G401 (cell line): ENCODE results near the gene GYS2. TPM values are rescaled to one million over a fixed set of nuclear protein-coding genes. Genes with fewer than 3 reads are reported as not detected.

Source experiments
- DNase-seq: peaks from one replicate; pipeline ENCODE4 v3.0.0-alpha.2; 2015; ENCODE audit warnings: low spot score
- in situ Hi-C: cut with HindIII; loops from 2 replicates; pipeline ENCODE4 v1.10.0; 2016; ENCODE audit warnings: low sequenced_read_pairs, mixed read lengths
- total RNA-seq: library from RNA; depleted of rRNA; stranded (reverse); fragments of >200 nt; shearing (Covaris generic); gene quantifications from 2 replicates; pipeline ENCODE4 v1.2.3, GENCODE V29; 2014

Gene GYS2
- total RNA-seq, 1 experiment from 2014 or later = not detected

DNA sequence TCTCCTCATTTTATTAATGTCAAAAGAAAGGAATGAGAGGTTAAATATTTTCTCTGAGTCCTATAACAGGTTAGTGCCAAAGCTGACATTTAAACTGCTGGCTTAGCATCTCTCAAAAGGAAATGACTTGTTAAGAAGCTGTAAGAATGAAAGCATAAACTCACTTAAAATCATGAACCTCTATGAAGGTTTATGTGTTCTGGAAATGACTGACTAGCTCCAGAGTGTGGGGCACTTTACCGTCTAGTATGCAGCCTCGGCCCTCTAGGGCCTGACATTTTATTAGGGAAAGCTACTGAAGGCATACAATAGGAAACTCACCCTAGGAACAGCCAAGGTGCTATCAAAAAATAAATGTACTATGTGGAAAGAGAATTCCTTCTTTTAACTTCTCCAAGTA is 43.5 kb downstream of the GYS2 start:
- DNase-seq = no peak
- in situ Hi-C loops = no loop called here

DNA sequence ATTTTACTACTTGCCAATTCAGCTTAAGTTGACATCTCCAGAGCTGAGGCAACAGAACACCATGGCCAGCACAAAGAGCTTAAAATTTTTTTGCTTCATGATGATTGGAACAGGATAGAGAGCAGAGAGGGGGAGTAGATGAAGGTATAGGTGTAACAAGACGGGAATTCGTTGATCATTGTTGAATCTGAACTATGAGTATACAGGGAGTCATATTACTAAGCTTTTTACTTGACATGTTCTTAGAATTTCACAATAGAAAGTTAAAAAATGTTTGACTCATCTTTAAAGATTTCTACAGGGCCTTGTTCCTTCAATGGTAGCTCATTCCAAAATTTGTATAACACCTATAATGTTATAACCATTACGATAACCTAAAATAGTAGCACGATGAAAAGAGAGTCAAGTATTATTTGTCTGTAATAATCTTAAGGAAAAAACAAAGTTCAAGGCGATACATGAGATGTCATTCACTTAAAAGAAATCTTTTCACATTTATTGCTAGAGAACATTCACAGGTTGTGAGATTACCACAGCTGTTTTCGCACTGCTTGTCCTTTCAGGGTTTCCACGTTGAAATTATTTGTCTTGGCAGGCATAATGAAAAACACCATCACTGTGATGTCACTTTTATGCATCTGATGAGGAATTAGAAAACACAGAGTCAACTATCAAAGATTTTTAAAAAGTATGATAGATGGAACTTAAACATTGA is 44.6 kb downstream of the GYS2 start:
- in situ Hi-C loops = no loop called here
- DNase-seq = no peak

DNA sequence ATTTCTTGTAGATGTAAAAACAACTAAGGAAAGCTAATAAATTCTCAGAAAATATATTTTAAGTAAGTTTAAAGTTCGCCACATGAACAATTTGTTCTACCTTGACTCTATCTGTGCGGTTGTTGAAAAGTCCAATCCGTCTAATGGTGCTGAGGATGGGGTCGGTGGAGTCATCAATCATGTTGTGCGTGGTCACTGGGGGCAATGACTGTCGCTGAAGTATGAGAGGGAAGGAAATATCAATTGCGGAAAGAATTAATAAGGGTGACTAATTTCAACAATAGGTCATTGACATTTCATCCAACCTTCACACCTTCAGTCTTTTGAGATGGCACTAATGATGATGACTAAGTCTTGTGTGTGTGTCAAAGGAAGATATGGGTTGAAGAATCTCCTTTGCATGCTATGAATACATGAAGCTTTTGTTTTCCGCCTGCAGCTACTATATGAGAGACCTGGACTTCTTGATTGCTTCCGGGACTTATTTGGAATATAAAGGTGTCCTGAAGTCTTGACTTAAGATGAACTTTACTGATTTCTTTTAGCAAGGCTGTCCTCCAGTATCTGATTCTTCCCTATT is 46.5 kb downstream of the GYS2 start:
- DNase-seq = no peak
- in situ Hi-C loops = no loop called here

DNA sequence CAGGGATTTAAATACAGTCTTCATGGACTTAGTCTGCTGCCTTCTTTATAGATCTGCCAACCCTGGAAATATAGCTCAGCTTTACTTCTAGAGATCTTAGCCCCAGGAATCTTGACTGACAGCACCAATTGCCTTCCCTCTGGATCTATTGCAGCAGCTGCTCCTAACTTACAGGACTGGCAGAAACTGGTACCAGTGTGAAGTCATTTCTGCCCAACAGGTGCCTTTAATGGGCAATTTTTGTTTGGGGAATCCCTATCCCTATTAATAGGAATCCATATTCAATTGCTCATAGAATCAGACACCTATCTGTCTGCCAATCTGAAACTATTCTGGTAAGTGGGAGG is 51.3 kb downstream of the GYS2 start:
- in situ Hi-C loops = no loop called here
- DNase-seq = no peak

DNA sequence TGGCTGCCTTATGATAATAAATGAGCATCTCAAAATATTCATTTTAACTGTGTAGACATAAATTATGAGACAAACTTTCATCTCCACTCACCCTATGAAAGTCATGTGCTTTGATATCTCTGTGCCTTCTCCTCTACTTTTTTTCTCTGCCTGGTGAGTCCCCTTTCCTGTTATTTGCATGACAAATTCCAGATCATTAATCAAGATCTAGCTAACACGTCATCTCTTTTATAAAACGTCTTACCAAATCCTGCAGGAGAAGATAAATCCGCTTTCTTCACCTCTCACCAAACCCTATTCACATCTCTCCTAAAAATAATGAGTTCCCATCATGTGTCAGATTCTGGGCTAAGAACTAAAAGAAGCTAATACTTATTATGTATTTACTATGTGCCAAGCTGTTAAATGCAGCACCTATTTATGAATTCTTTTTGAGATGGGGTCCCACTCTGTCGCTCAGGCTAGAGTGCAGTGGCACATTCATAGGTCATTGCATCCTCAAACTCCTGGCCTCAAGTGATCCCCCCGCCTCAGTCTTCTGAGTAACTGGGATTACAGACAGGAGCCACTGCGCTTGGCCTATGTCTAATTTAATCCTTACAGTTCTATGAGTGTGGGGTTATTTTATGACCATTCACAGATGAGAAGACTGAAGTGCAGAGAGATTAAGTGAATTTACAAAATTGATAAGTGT is 51.9 kb downstream of the GYS2 start:
- no peak for DNase-seq
- in situ Hi-C loops = no loop called here

DNA sequence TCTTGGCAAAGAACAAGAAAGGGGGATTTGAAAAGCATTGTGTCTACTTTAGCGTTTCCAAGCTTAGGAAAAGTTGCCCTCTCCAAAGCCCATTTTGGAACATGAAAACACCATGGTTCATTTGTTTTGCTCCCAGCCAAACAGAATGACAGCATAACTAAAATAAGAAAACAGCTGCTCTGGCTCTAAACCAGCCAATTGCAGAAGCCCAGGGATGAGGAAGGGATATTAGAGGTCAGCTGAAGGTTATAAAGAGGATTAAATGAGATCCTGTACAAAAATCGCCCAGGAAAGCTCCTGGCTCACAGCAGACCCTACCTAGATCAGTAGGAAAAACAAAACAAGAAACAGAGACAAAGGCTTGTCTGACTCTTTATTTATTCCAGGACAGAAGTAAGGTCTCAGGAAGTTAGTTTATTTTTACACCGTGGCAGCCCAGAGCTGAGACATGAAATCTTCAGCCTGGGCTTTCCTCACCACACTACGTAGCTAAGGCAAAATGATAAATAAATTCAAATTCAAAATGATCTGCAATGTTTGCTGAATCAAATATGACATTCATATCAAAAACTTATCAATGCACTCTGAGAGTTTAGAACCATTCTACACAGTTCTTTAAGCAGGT is 52.7 kb downstream of the GYS2 start:
- no peak for DNase-seq
- in situ Hi-C loops = no loop called here

DNA sequence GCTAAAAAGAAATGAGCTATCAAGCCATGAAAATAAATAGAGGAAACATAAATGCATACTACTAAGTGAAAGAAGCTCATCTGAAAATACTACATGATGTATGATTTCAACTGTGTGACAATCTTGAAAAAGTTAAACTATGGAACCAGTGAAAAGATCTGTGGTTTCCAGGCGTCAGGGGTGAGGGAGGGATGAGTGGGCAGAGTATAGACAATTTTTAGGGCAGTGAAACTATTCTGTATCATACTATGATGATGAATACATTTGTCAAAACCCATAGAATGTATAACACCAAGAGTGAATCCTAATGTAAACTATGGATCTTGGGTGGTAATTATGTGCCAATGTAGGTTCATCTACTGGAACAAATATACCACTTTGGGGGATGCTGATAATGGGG is 57.2 kb downstream of the GYS2 start:
- DNase-seq = no peak
- in situ Hi-C loops = no loop called here

DNA sequence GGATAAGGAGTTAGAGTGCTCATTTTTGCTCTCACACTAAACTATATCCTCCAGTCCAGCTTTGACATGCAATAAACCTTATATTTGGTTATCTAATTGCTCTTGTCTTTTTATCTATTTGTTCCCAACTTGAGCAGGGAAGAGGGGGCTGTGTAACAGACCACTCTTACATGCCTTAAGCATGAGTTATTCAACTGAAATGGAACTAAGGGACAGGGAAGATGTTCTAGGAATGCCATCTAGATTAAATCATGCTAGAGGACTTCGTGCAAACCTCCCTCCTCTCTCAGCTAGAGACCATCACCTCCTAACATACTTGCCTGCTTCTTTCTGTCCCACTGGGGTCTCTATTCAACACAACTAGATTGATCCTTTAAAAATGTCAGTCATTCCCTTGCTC is 57.9 kb downstream of the GYS2 start:
- DNase-seq = no peak
- in situ Hi-C loops = no loop called here

DNA sequence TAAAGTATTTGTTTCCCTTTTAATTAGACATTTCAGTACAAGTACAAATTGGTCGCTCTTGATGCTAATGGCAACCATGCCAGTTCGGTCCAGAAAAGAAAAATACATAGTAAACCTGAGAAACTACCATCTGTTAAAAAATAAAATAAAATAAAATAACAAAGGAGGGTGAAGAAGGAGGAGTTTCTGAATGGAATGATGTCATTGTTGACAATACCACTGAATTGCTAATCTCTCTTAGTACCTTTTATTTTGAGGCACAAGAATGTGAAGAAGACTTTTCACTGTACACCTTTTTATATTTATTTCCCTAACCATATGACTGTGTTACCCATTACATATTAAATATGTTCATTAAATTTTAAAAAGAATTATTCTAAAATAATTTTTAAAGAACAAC is 59.1 kb downstream of the GYS2 start:
- in situ Hi-C loops = no loop called here
- no peak for DNase-seq

DNA sequence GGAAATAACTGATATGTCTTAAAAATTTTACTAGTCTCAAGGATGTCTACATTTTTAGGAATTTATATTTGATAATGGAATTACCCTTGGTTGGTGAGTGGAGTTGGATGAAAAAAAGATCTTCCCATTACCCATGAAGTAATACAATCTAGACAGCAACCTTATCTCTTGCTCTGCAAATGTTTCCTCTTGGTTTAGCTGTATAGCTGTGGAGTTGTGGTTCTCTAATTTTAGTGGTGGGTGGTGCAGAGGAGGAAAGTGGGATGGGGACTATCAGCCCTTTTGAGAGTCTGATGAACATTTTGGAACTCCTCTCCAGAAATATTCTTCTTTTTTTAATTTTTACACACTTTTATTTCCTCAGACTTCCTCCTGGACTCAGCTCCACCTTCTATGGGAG is 61.5 kb downstream of the GYS2 start:
- DNase-seq = no peak
- in situ Hi-C loops = no loop called here

DNA sequence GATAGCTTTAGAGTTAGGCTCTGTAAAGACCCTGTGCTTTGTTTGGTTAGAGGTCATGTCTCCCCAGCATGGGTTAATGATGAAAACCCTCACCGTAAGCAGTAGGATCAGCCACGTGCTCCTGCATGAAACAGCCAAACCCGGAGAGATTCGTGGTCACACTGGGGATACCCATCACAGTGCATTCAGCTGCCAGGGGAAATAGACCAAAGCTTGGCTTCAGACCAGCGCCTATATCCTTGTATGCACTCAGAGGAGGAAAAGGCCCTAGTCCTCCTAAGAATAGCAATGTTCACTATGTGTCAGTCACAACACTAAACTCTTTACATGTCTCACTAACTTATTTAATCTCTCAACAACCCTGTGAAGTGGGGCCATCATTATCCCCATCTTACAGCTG is 62.2 kb downstream of the GYS2 start:
- no peak for DNase-seq

DNA sequence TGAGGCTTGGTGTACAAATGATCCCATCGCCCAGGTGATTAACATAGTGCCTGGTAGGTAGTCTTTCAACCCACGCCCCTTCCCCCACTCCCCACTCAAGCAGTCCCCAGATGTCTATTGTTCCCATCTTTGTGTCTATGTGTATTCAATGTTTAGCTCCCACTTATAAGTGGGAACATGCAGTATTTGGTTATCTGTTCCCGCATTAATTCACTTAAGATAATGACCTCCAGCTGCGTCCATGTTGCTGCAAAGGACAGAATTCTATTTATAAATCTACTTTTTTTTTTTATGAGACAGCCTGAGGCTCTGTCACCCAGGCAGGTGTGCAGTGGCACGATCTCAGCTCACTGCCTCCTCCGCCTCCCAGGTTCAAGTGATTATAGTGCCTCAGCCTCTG is 62.9 kb downstream of the GYS2 start:
- DNase-seq = no peak
- in situ Hi-C loops = no loop called here

More for the DNA sequence above, 62.2 kb downstream of the GYS2 start:
- in situ Hi-C loops = no loop called here

DNA sequence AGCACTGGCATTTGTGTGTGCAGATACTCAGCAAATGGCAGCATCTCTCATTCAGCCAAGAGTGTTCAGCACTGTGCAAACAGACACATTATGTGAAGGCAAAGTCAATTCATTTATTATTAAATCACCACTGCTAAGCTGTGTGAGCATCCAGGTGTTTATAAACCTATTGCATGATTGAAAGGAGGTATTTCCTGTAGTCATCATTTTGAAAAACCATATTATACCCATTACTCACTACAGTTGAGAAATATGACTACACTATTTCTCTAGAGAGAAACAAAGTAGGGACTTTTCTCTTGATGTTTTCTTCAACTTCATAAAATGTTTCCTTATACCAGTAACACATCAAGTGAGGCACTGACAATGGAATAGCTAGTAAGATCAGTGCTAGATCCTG is 64.8 kb downstream of the GYS2 start:
- in situ Hi-C loops = no loop called here
- no peak for DNase-seq

DNA sequence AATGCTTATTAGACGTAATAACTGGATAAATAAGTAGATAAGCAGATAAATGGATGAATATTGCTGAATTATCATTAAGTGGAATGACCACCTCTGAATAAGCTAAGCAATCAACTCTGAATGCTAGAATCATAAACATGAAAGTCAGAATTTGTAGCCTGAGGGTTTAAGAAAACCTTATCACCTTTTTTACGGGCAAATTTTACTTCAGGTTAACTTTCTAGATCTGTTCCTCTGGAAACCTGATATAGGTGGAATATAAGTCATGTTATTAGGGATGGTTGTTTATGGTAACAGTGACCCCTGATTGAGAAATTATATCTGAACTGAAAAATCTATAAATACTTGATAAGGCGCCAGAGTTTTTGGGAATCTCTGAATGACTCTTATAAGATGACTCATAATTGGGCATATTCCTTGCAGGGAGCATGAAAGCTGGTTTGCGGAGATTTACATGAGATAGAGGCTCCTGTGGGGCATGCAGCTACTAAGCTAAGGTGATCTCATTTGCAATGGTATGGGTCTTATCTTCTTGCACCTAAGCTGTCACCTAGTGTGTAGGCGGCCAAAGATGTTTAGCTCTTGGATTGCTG is 66.5 kb downstream of the GYS2 start:
- in situ Hi-C loops = no loop called here
- DNase-seq = no peak

DNA sequence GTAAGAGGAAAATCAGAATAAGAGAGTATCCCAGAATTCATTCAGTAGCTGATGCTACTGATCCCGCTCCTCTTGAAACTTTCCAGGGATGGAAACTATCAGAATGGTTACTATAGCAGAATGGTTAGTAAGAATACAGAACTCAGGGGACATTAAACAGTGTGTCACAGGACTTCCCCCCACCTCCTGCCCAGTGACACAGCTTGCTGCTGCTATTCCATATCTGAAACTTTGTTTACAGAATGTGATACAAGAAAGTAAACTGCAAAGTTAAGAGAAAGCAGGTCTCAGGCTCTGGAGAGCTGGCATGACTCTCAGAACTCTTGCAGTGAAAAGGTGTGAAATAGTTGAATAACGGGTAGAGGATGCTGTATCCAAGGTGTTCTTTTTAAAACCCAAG is 75.2 kb downstream of the GYS2 start:
- no peak for DNase-seq
- in situ Hi-C loops = no loop called here

DNA sequence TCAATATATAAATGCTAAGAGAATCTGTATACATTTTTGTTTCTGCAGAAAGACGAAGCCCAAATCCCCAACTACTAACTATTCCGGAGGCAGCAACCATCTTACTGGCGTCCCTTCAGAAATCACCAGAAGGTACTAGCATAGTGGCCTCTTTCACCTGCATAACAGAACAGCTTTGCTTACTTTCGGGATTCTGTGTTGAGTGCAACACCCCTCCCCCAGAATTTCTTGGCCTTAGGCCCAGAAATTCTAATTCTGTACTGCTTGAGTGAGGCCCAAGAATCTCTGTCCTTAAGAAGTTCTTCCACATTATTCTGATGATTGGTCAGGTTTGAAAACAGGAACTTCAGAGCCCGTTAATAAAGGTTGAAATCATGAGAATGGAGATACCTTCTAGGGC is 75.7 kb downstream of the GYS2 start:
- in situ Hi-C loops = no loop called here
- DNase-seq = no peak

DNA sequence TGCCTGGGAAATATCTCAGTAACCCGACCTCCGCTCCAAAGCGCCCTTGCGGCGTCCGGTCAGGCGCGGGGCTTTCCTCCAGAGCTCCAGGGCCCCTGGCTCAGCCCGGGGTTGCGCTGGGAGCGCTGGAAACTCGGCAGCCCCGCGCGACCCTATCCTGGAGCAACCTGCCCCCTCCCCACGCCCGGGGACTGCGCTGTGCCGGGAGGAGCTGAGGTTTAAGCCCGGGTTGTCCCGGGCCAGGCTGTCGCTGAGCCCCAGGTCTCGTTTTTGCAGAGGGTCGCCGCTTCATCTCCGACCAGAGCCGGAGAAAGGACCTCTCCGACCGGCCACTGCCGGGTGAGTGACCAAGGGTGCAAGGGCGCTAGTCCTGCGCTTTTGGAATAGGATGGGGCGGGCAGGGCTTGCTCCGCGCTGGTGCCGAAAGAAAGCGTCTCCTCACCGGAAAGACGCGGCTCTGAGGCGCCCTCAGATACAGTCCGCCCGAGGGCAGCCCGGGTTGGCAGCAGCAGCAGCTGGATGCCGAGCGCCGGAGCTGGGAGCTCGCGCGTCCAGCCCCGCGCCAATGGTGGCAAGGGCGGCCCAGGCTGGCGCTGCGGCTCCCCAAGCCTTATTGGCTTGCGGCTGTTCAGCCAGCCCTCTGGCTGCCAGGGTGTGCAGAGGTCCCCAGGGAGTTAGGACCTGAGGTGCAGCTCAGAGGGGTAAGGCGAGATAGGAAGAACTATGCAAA is 77.0 kb downstream of the GYS2 start:
- peak; percentile 15 for DNase-seq
- in situ Hi-C loops = no loop called here

DNA sequence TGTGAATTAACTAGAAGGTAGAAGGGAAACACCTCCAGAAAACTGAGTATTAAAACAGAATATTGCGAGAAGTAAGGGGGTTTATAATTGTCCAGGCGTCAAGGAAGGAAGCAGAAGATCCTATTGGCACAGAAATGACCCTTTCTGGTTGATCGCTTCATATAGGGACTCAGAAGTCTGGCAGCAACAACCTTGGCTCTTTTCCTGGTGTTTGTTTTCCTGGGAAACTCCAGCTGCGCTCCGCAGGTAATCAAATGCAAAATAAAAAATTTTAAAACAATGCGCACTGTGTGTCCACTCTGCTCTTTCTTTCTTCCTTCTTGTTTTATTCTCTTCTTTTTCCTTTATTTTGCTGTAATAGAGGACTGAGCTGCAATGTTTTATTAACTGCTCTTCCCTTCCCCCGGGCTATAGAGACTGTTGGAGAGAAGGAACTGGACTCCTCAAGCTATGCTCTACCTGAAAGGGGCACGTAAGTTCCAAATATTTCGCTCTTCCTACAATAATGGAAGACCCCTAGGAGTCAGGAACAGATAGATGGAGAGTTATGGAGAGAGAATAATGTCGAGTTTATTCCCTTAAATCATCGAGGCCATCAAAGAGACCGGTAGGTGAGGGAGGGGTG is 77.8 kb downstream of the GYS2 start:
- in situ Hi-C loops = no loop called here
- DNase-seq = no peak

DNA sequence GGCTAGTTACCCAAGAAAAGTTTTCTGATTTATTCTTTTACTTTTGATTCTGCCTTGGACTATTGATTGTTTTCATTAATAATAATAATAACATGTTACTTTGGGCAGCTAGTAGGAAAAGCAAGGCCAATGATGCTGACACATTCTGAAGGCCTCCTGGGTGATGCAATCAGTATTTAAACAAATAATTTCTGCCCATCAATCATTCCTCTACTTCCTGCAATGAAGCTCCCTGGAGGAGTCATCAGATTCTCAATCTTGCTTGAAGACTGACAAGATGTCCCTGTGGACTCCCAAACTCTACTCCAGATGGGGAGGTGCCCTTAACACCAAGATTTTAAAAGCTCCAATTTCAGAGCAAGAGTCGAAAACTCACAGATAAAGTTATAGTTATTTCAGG is 78.6 kb downstream of the GYS2 start, which contains the start of gene SPX:
TSS of gene SPX (plus strand) at position 244 of the 400 bp plus-strand sequence. CDS start 177 bp downstream, outside the sequence.
- DNase-seq = no peak
- in situ Hi-C loops = no loop called here
